ENCODE results near the gene TEX22.

GRCh38 chr14:105420974-105421674 is 22.8 kb downstream of the TEX22 start:
- TF ChIP-seq CTCF (IDR thresholded peaks at IDR 0.05) (no peak), EZH2phosphoT487 (IDR thresholded peaks at IDR 0.05) (no peak)

All from neural progenitor cell (in vitro differentiated cells).